Measurements from ENCODE around the gene CCL8.

GRCh38 chr17:34354637-34355036 lies 35.4 kb downstream of the CCL8 start:
- TF ChIP-seq EZH2 (IDR thresholded peaks at IDR 0.05) (no peak), POLR2AphosphoS5 (IDR thresholded peaks at IDR 0.05; ENCODE audit: borderline replicate concordance, low read depth, low read length) (no peak)

Data from SK-N-MC (cell line).